ENCODE data around the gene WWTR1. TPM values are rescaled to one million over a fixed set of nuclear protein-coding genes. Genes with fewer than 3 reads are reported as not detected.

WWTR1 gene
- total and polyA plus RNA-seq, 4 donors, result 4.5 to 11.8 (median 9.0) TPM

- no peaks in the 10 kb centered on the region for H3K9me3 ChIP-seq (ENCODE audit: control insufficient read depth in 4 of 4, low read length in 3 of 4)
- over 99% methylated on average over 3 of the region's 3 CpGs for whole genome bisulfite sequencing
- no peaks in the 10 kb centered on the region for H3K36me3 ChIP-seq (ENCODE audit: control insufficient read depth in 4 of 4, insufficient read depth in 3 of 4, low read depth in 1 of 4, low read length in 3 of 4)
- H3K9ac ChIP-seq (ENCODE audit: low read depth in 1 of 2, low read length in 2 of 2), result no peak overlapping the region
- H3K4me3 ChIP-seq (ENCODE audit: low read depth in 1 of 3, low read length in 3 of 3), result no peak overlapping the region
- H3K27ac ChIP-seq (ENCODE audit: low read depth in 1 of 2, low read length in 2 of 2), result no peak overlapping the region
- no peaks in the 10 kb centered on the region for H3K4me1 ChIP-seq (ENCODE audit: control insufficient read depth in 4 of 4, insufficient read depth in 4 of 4, low read length in 3 of 4)
- H3K27me3 ChIP-seq (ENCODE audit: control insufficient read depth in 4 of 4, insufficient read depth in 4 of 4, low read length in 3 of 4), result no peaks in the 10 kb centered on the region
- DNase-seq (ENCODE audit: low spot score), result no peak
- no peak for TF ChIP-seq REST (IDR thresholded peaks at IDR 0.05)
- no peak for TF ChIP-seq HNF4G (IDR thresholded peaks at IDR 0.05)
- TF ChIP-seq ZBTB33 (IDR thresholded peaks at IDR 0.05), result no peak
- TF ChIP-seq HNF4A (conservative IDR thresholded peaks at IDR 0.05), result no peak
- TF ChIP-seq EGR1 (IDR thresholded peaks at IDR 0.05; ENCODE audit: low read depth in 2 of 2), result no peak
Measured at GRCh38 chr3:149560001-149560400, 97.8 kb downstream of the WWTR1 start.

GRCh38 chr3:149559525-149559924 lies 98.3 kb downstream of the WWTR1 start:
- no peak for DNase-seq (ENCODE audit: low spot score)
- Histone ChIP-seq H3K9ac (ENCODE audit: low read depth in 1 of 2, low read length in 2 of 2) (no peak overlapping the region), H3K27ac (ENCODE audit: low read depth in 1 of 2, low read length in 2 of 2) (no peak overlapping the region), H3K4me1 (ENCODE audit: control insufficient read depth in 4 of 4, insufficient read depth in 4 of 4, low read length in 3 of 4) (peaks cover 0 to 3% (median 1%) of the 10 kb centered on the region in 4 donors), H3K36me3 (ENCODE audit: control insufficient read depth in 4 of 4, insufficient read depth in 3 of 4, low read depth in 1 of 4, low read length in 3 of 4) (no peaks in the 10 kb centered on the region), H3K9me3 (ENCODE audit: control insufficient read depth in 4 of 4, low read length in 3 of 4) (no peaks in the 10 kb centered on the region), H3K27me3 (ENCODE audit: control insufficient read depth in 4 of 4, insufficient read depth in 4 of 4, low read length in 3 of 4) (no peaks in the 10 kb centered on the region), H3K4me3 (ENCODE audit: low read depth in 1 of 3, low read length in 3 of 3) (no peak overlapping the region)
- WGBS, result 82% methylated on average over 1 of the region's 1 CpG
- TF ChIP-seq HNF4A (conservative IDR thresholded peaks at IDR 0.05) (no peak), JUND (IDR thresholded peaks at IDR 0.05) (no peak), ATF3 (IDR thresholded peaks at IDR 0.05) (no peak), GABPA (IDR thresholded peaks at IDR 0.05 in 1 of 2, conservative IDR thresholded peaks at IDR 0.05 in 1 of 2) (no peak)

GRCh38 chr3:149555927-149556326 lies 101.9 kb downstream of the WWTR1 start:
- DNase-seq (ENCODE audit: low spot score), result no peak
- Histone ChIP-seq H3K9me3 (ENCODE audit: control insufficient read depth in 4 of 4, low read length in 3 of 4) (no peaks in the 10 kb centered on the region), H3K9ac (ENCODE audit: low read depth in 1 of 2, low read length in 2 of 2) (no peak overlapping the region), H3K36me3 (ENCODE audit: control insufficient read depth in 4 of 4, insufficient read depth in 3 of 4, low read depth in 1 of 4, low read length in 3 of 4) (no peaks in the 10 kb centered on the region), H3K27ac (ENCODE audit: low read depth in 1 of 2, low read length in 2 of 2) (no peak overlapping the region), H3K4me3 (ENCODE audit: low read depth in 1 of 3, low read length in 3 of 3) (no peak overlapping the region), H3K27me3 (ENCODE audit: control insufficient read depth in 4 of 4, insufficient read depth in 4 of 4, low read length in 3 of 4) (no peaks in the 10 kb centered on the region), H3K4me1 (ENCODE audit: control insufficient read depth in 4 of 4, insufficient read depth in 4 of 4, low read length in 3 of 4) (peaks cover 0 to 15% (median 12%) of the 10 kb centered on the region in 4 donors)
- TF ChIP-seq FOXA2 (IDR thresholded peaks at IDR 0.05) (no peak), FOXA1 (IDR thresholded peaks at IDR 0.05) (no peak), MAX (IDR thresholded peaks at IDR 0.05) (no peak), GABPA (IDR thresholded peaks at IDR 0.05 in 1 of 2, conservative IDR thresholded peaks at IDR 0.05 in 1 of 2) (no peak), NR2F2 (IDR thresholded peaks at IDR 0.05) (no peak), CTCF (IDR thresholded peaks at IDR 0.05; ENCODE audit: low read depth, low read length, missing input control) (no peak), YY1 (IDR thresholded peaks at IDR 0.05) (no peak), SP1 (IDR thresholded peaks at IDR 0.05) (no peak), HNF4G (IDR thresholded peaks at IDR 0.05) (no peak)
- 95% methylated on average over 2 of the region's 2 CpGs for WGBS

Measured in liver (tissue), 9 donors.